ENCODE results near the gene ZBTB43.

The ZBTB43 gene

GRCh38 chr9:126849591-126850225, 44.9 kb downstream of the ZBTB43 start:
- H4K20me1 ChIP-seq (ENCODE audit: insufficient read depth, low read length), result no peaks in the 10 kb centered on the region
- H3K4me2 ChIP-seq (ENCODE audit: insufficient read depth, low read length), result no peak overlapping the region
- ATAC-seq (ENCODE audit: insufficient read depth, low read depth), result no peak

DNA sequence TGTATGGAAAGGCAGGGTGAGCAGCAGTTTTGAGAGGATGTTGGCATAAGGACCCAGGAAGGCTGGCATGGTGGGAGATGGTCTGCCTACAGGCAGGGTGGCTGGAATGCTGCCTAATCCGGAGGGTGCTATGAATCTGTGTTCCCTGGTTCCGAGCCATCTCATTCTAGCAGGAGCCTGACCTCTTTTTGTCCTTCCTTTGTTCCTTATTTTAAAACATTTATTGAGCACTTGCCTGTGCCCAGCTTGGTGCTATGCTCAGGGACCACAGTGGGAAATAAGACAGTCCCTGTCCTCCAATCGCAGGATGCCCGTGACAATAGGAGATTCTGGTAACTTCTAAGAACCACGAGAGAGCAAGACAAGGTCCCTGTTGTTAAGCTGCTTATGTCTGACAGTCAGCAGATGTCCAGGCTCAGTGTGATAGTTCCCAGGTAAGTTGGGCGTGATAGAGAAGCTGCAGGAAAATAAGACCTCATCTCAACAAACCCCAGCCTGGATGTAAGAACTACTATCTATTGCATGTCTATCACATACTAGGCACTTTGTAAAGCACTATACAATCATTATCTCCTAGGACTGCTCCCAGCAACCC, 46.5 kb downstream of the ZBTB43 start:
- Histone ChIP-seq H3K4me2 (ENCODE audit: insufficient read depth, low read length) (no peak overlapping the region), H3K9ac (ENCODE audit: low read depth, low read length) (no peak overlapping the region), H3K4me3 (ENCODE audit: low read depth in 1 of 2, low read length in 2 of 2) (no peak overlapping the region), H2AFZ (ENCODE audit: low read depth, low read length) (no peak overlapping the region), H3K27ac (ENCODE audit: low read length) (no peak overlapping the region), H3K9me3 (ENCODE audit: insufficient read depth, low read length, severe bottlenecking) (no peaks in the 10 kb centered on the region), H3K4me1 (ENCODE audit: insufficient read depth, low read length) (no peaks in the 10 kb centered on the region), H3K27me3 (ENCODE audit: insufficient read depth, low read length, poor library complexity) (peaks cover 18% of the 10 kb centered on the region), H4K20me1 (ENCODE audit: insufficient read depth, low read length) (no peaks in the 10 kb centered on the region), H3K79me2 (ENCODE audit: insufficient read depth, low read length) (no peaks in the 10 kb centered on the region), H3K36me3 (ENCODE audit: insufficient read depth, low read length) (no peaks in the 10 kb centered on the region)
- ATAC-seq (ENCODE audit: insufficient read depth, low read depth), result no peak
- DNase-seq, result no peak
- TF ChIP-seq, protein P1, sequence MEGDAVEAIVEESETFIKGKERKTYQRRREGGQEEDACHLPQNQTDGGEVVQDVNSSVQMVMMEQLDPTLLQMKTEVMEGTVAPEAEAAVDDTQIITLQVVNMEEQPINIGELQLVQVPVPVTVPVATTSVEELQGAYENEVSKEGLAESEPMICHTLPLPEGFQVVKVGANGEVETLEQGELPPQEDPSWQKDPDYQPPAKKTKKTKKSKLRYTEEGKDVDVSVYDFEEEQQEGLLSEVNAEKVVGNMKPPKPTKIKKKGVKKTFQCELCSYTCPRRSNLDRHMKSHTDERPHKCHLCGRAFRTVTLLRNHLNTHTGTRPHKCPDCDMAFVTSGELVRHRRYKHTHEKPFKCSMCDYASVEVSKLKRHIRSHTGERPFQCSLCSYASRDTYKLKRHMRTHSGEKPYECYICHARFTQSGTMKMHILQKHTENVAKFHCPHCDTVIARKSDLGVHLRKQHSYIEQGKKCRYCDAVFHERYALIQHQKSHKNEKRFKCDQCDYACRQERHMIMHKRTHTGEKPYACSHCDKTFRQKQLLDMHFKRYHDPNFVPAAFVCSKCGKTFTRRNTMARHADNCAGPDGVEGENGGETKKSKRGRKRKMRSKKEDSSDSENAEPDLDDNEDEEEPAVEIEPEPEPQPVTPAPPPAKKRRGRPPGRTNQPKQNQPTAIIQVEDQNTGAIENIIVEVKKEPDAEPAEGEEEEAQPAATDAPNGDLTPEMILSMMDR (IDR thresholded peaks at IDR 0.05; ENCODE audit: borderline replicate concordance, extremely low read depth, low read length, poor library complexity, severe bottlenecking), result no peak
- TF ChIP-seq EZH2 (IDR thresholded peaks at IDR 0.05; ENCODE audit: borderline replicate concordance, low read depth, low read length, severe bottlenecking), result no peak

More at GRCh38 chr9:126849591-126850225, 44.9 kb downstream of the ZBTB43 start:
- Histone ChIP-seq H3K27me3 (ENCODE audit: insufficient read depth, low read length, poor library complexity) (peaks cover 11% of the 10 kb centered on the region), H3K79me2 (ENCODE audit: insufficient read depth, low read length) (no peaks in the 10 kb centered on the region), H3K27ac (ENCODE audit: low read length) (no peak overlapping the region), H3K9me3 (ENCODE audit: insufficient read depth, low read length, severe bottlenecking) (no peaks in the 10 kb centered on the region), H3K9ac (ENCODE audit: low read depth, low read length) (no peak overlapping the region), H3K4me1 (ENCODE audit: insufficient read depth, low read length) (no peaks in the 10 kb centered on the region), H2AFZ (ENCODE audit: low read depth, low read length) (no peak overlapping the region), H3K36me3 (ENCODE audit: insufficient read depth, low read length) (no peaks in the 10 kb centered on the region), H3K4me3 (ENCODE audit: low read depth in 1 of 2, low read length in 2 of 2) (no peak overlapping the region)
- DNase-seq, result no peak
- TF ChIP-seq, protein P1 (IDR thresholded peaks at IDR 0.05; ENCODE audit: borderline replicate concordance, extremely low read depth, low read length, poor library complexity, severe bottlenecking), result no peak
- TF ChIP-seq EZH2 (IDR thresholded peaks at IDR 0.05; ENCODE audit: borderline replicate concordance, low read depth, low read length, severe bottlenecking), result no peak

DNA sequence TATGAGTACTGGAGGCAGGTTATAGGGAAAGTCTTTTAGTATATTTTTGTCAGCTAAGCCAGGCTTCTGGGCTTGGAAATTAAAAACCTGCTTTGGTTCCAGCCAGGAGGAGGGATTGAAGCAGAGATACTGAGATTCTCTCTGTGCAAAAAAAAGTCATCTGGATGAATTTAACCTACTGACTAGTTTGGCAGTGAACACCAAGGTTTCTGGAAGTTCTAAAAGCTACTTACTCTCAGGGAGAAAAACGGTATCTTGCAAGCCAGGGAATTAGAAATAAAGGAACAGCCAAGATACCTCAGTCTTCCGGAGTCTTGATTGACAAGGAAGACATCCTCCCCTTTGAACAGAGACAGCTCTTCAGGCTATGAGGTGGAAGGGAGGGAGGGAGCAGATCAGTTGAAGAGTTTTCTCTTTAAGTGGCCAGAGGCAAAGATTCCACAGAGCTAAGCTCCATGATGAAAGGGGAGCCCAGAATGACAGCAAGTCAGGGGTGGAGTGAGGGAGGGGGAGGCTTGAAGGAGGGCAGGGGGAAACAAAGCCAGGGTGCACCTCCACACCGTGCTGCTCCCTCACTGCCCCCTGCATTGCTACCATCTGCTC, 47.3 kb downstream of the ZBTB43 start:
- Histone ChIP-seq H3K4me1 (ENCODE audit: insufficient read depth, low read length) (no peaks in the 10 kb centered on the region), H3K4me2 (ENCODE audit: insufficient read depth, low read length) (no peak overlapping the region), H3K4me3 (ENCODE audit: low read depth in 1 of 2, low read length in 2 of 2) (no peak overlapping the region), H3K27me3 (ENCODE audit: insufficient read depth, low read length, poor library complexity) (peaks cover 18% of the 10 kb centered on the region), H3K9ac (ENCODE audit: low read depth, low read length) (no peak overlapping the region), H3K79me2 (ENCODE audit: insufficient read depth, low read length) (no peaks in the 10 kb centered on the region), H3K27ac (ENCODE audit: low read length) (no peak overlapping the region), H3K9me3 (ENCODE audit: insufficient read depth, low read length, severe bottlenecking) (no peaks in the 10 kb centered on the region), H3K36me3 (ENCODE audit: insufficient read depth, low read length) (no peaks in the 10 kb centered on the region), H4K20me1 (ENCODE audit: insufficient read depth, low read length) (no peaks in the 10 kb centered on the region), H2AFZ (ENCODE audit: low read depth, low read length) (no peak overlapping the region)
- DNase-seq (no peak), ATAC-seq (ENCODE audit: insufficient read depth, low read depth) (no peak)
- TF ChIP-seq, protein P1 (IDR thresholded peaks at IDR 0.05; ENCODE audit: borderline replicate concordance, extremely low read depth, low read length, poor library complexity, severe bottlenecking), result no peak
- no peak for TF ChIP-seq EZH2 (IDR thresholded peaks at IDR 0.05; ENCODE audit: borderline replicate concordance, low read depth, low read length, severe bottlenecking)
